CD4-positive, CD25-positive, alpha-beta regulatory T cell (primary cell): Measurements from ENCODE around the gene SMCHD1. TPM values are rescaled to one million over a fixed set of nuclear protein-coding genes. Genes with fewer than 3 reads are reported as not detected.
A peak's percentile ranks its signal among the peaks of the same experiment; 100 is the strongest.
"Not testable (repeated sequence)": the region's sequence is repeated elsewhere in the genome, so short reads cannot be mapped to it uniquely, and the experiment has no call there.

Experiments used
- ATAC-seq, 2 donors: fragments of 150-1000 bp; cut with Tn5 transposase; one replicate each; pipeline ENCODE4 v1.10.0; 2021; ENCODE audit warnings: low read depth in 2 of 2, moderate number of reproducible peaks in 2 of 2, moderate library complexity in 1 of 2
- DNase-seq, 3 donors: peaks; one replicate each; pipeline versions ENCODE4 v3.0.0 to v3.0.0-alpha.2; 2012 to 2022; ENCODE audit warnings: mixed read lengths in 1 of 3
- H3K27ac ChIP-seq: one replicate; pipeline ENCODE4 v1.7.0; 2013; ENCODE audit warnings: mild to moderate bottlenecking, low read length; ENCODE audit not compliant: insufficient read depth, poor library complexity, severe bottlenecking
- H3K27me3 ChIP-seq: one replicate; pipeline ENCODE4 v1.7.0; 2013; ENCODE audit warnings: low read length; ENCODE audit not compliant: control insufficient read depth, insufficient read depth
- H3K36me3 ChIP-seq: one replicate; pipeline ENCODE4 v1.7.0; 2013; ENCODE audit warnings: mild to moderate bottlenecking, low read length, moderate library complexity; ENCODE audit not compliant: control insufficient read depth, insufficient read depth
- H3K4me1 ChIP-seq: 2 replicates; pipeline ENCODE4 v1.7.0; 2013; ENCODE audit warnings: mild to moderate bottlenecking, low read length; ENCODE audit not compliant: insufficient read depth, control insufficient read depth, poor library complexity, severe bottlenecking
- H3K4me3 ChIP-seq: one replicate; pipeline ENCODE4 v1.7.0; 2013; ENCODE audit warnings: low read depth, mild to moderate bottlenecking, low read length, moderate library complexity
- H3K9me3 ChIP-seq, 2 experiments: 1 replicate in 1 of 2; 2 replicates in 1 of 2; pipeline ENCODE4 v1.7.0; 2013; ENCODE audit warnings: low read length in 2 of 2, mild to moderate bottlenecking in 1 of 2, moderate library complexity in 1 of 2; ENCODE audit not compliant: control insufficient read depth in 2 of 2
- H3K27ac Mint-ChIP-seq, 3 donors: one replicate each; pipeline ENCODE4 v1.8.0; 2020 to 2022; ENCODE audit warnings: mild to moderate bottlenecking in 3 of 3, mixed read lengths in 3 of 3, moderate library complexity in 2 of 3
- H3K27me3 Mint-ChIP-seq: one replicate; pipeline ENCODE4 v1.8.0; 2022; ENCODE audit warnings: mild to moderate bottlenecking, mixed read lengths
- H3K36me3 Mint-ChIP-seq: one replicate; pipeline ENCODE4 v1.8.0; 2020; ENCODE audit warnings: mixed read lengths
- H3K4me1 Mint-ChIP-seq, 4 donors: one replicate each; pipeline ENCODE4 v1.8.0; 2020 to 2022; ENCODE audit warnings: mixed read lengths in 4 of 4, mild to moderate bottlenecking in 1 of 4
- H3K4me3 Mint-ChIP-seq, 4 donors: one replicate each; pipeline ENCODE4 v1.8.0; 2020 to 2022; ENCODE audit warnings: mild to moderate bottlenecking in 4 of 4, mixed read lengths in 4 of 4, moderate library complexity in 3 of 4
- H3K9me3 Mint-ChIP-seq, 7 donors: one replicate each; pipeline ENCODE4 v1.8.0; 2020 to 2022; ENCODE audit warnings: mixed read lengths in 7 of 7, mild to moderate bottlenecking in 3 of 7, moderate library complexity in 2 of 7
- polyA plus RNA-seq, 4 donors: library from polyadenylated mRNA; unstranded; fragments of 300-500 nt; fragmentation: Illumina TruSeq; gene quantifications; one replicate each; pipeline ENCODE4 v1.2.3, GENCODE V29; 2021
- total RNA-seq: library from RNA; stranded (reverse); gene quantifications from one replicate; pipeline ENCODE4 v1.2.3, GENCODE V29; 2022

The SMCHD1 gene
- total and polyA plus RNA-seq, 5 donors from 2014 or later, result 59.1 to 671 (median 66.2) TPM

- Histone ChIP-seq H3K36me3 (peaks cover 97% of the 10 kb centered on the region), H3K4me1 (peaks cover 4% of the 10 kb centered on the region), H3K4me3 (no peak overlapping the region), H3K27ac (no peak overlapping the region), H3K27me3 (no peaks in the 10 kb centered on the region), H3K9me3 (no peaks in the 10 kb centered on the region)
- DNase-seq (no peak), ATAC-seq (no peak)
- H3K27ac Mint-ChIP-seq, result peak overlapping the region; percentile 39 to 79 (median 64)
- no peaks in the 10 kb centered on the region for H3K9me3 Mint-ChIP-seq
- H3K4me3 Mint-ChIP-seq, result peak overlapping the region in 1 of 4 donors; percentile 54
- peaks cover 74% of the 10 kb centered on the region for H3K36me3 Mint-ChIP-seq
- peaks cover 34 to 77% (median 56%) of the 10 kb centered on the region in 4 donors for H3K4me1 Mint-ChIP-seq
- no peaks in the 10 kb centered on the region for H3K27me3 Mint-ChIP-seq
These were observed 61.1 kb downstream of the SMCHD1 start for GRCh38 chr18:2716394-2717326.

- H3K9me3 Mint-ChIP-seq, result no peaks in the 10 kb centered on the region
- no peak overlapping the region for H3K27ac ChIP-seq
- no peak overlapping the region for H3K4me3 Mint-ChIP-seq
- ATAC-seq, result no peak
- peaks cover 72% of the 10 kb centered on the region for H3K36me3 Mint-ChIP-seq
- no peaks in the 10 kb centered on the region for H3K27me3 ChIP-seq
- H3K27me3 Mint-ChIP-seq, result no peaks in the 10 kb centered on the region
- DNase-seq, result no peak
- H3K36me3 ChIP-seq, result peaks cover 97% of the 10 kb centered on the region
- no peaks in the 10 kb centered on the region for H3K9me3 ChIP-seq
- peaks cover 4% of the 10 kb centered on the region for H3K4me1 ChIP-seq
- H3K4me1 Mint-ChIP-seq, result peaks cover 29 to 78% (median 54%) of the 10 kb centered on the region in 4 donors
- H3K27ac Mint-ChIP-seq, result peak overlapping the region in 1 of 3 donors; percentile 37
- H3K4me3 ChIP-seq, result no peak overlapping the region
These were observed 61.9 kb downstream of the SMCHD1 start for GRCh38 chr18:2717407-2717806.

- peak overlapping the region in 1 of 3 donors; percentile 31 for H3K27ac Mint-ChIP-seq
- DNase-seq (no peak), ATAC-seq (no peak)
- H3K4me3 Mint-ChIP-seq, result no peak overlapping the region
- peaks cover 28 to 77% (median 53%) of the 10 kb centered on the region in 4 donors for H3K4me1 Mint-ChIP-seq
- Histone ChIP-seq H3K9me3 (no peaks in the 10 kb centered on the region), H3K27me3 (no peaks in the 10 kb centered on the region), H3K4me3 (no peak overlapping the region), H3K27ac (no peak overlapping the region), H3K36me3 (peaks cover 98% of the 10 kb centered on the region), H3K4me1 (peaks cover under 1% of the 10 kb centered on the region)
- no peaks in the 10 kb centered on the region for H3K27me3 Mint-ChIP-seq
- H3K9me3 Mint-ChIP-seq, result no peaks in the 10 kb centered on the region
- H3K36me3 Mint-ChIP-seq, result peaks cover 72% of the 10 kb centered on the region
These were observed 63.5 kb downstream of the SMCHD1 start for GRCh38 chr18:2719040-2719439.

GRCh38 chr18:2723207-2723606 is 67.7 kb downstream of the SMCHD1 start:
- no peaks in the 10 kb centered on the region for H3K9me3 Mint-ChIP-seq

GRCh38 chr18:2729757-2730156 is 74.2 kb downstream of the SMCHD1 start:
- H3K36me3 ChIP-seq, result peaks cover 99% of the 10 kb centered on the region
- H3K9me3 Mint-ChIP-seq, result peaks cover 0 to 2% (median 0%) of the 10 kb centered on the region in 7 donors
- no peak overlapping the region for H3K27ac ChIP-seq
- H3K27me3 Mint-ChIP-seq, result no peaks in the 10 kb centered on the region
- H3K4me3 Mint-ChIP-seq, result no peak overlapping the region
- peaks cover 56% of the 10 kb centered on the region for H3K36me3 Mint-ChIP-seq
- H3K4me1 ChIP-seq, result no peaks in the 10 kb centered on the region
- DNase-seq (no peak), ATAC-seq (no peak)
- H3K4me3 ChIP-seq, result no peak overlapping the region
- peaks cover 19 to 33% (median 27%) of the 10 kb centered on the region in 4 donors for H3K4me1 Mint-ChIP-seq
- H3K27ac Mint-ChIP-seq, result no peak overlapping the region
- no peaks in the 10 kb centered on the region for H3K27me3 ChIP-seq
- H3K9me3 ChIP-seq, result no peaks in the 10 kb centered on the region

More at GRCh38 chr18:2723207-2723606, 67.7 kb downstream of the SMCHD1 start:
- Histone ChIP-seq H3K4me3 (no peak overlapping the region), H3K9me3 (no peaks in the 10 kb centered on the region), H3K27ac (no peak overlapping the region), H3K36me3 (peaks cover 99% of the 10 kb centered on the region), H3K27me3 (no peaks in the 10 kb centered on the region), H3K4me1 (no peaks in the 10 kb centered on the region)
- peaks cover 34 to 67% (median 49%) of the 10 kb centered on the region in 4 donors for H3K4me1 Mint-ChIP-seq
- H3K27me3 Mint-ChIP-seq, result no peaks in the 10 kb centered on the region
- peaks cover 64% of the 10 kb centered on the region for H3K36me3 Mint-ChIP-seq
- no peak for DNase-seq
- H3K27ac Mint-ChIP-seq, result peak overlapping the region; percentile 20 to 54 (median 40)
- H3K4me3 Mint-ChIP-seq, result peak overlapping the region in 1 of 4 donors; percentile 77
- ATAC-seq, result no peak

GRCh38 chr18:2736823-2737222 is 81.3 kb downstream of the SMCHD1 start:
- ATAC-seq (no peak), DNase-seq (no peak)
- peaks cover 100% of the 10 kb centered on the region for H3K36me3 ChIP-seq
- no peak overlapping the region for H3K4me3 ChIP-seq
- Mint-ChIP-seq H3K9me3 (peaks cover 0 to 6% (median 3%) of the 10 kb centered on the region in 7 donors), H3K27ac (peak overlapping the region in 1 of 3 donors; percentile 56), H3K36me3 (peaks cover 80% of the 10 kb centered on the region), H3K4me1 (peaks cover 18 to 37% (median 25%) of the 10 kb centered on the region in 4 donors), H3K27me3 (no peaks in the 10 kb centered on the region), H3K4me3 (no peak overlapping the region)
- no peaks in the 10 kb centered on the region for H3K4me1 ChIP-seq
- no peaks in the 10 kb centered on the region for H3K9me3 ChIP-seq
- H3K27ac ChIP-seq, result no peak overlapping the region
- H3K27me3 ChIP-seq, result no peaks in the 10 kb centered on the region

- peaks cover 100% of the 10 kb centered on the region for H3K36me3 ChIP-seq
- H3K27me3 Mint-ChIP-seq, H3K9me3 ChIP-seq, H3K9me3 Mint-ChIP-seq, H3K4me3 ChIP-seq, H3K27ac Mint-ChIP-seq, DNase-seq, ATAC-seq, H3K27me3 ChIP-seq, H3K27ac ChIP-seq, H3K4me1 ChIP-seq: not testable (repeated sequence)
- H3K4me3 Mint-ChIP-seq, result peak overlapping the region in 1 of 4 donors; percentile 55
- peaks cover 78% of the 10 kb centered on the region for H3K36me3 Mint-ChIP-seq
- peaks cover 11 to 42% (median 29%) of the 10 kb centered on the region in 4 donors for H3K4me1 Mint-ChIP-seq
These were observed 84.6 kb downstream of the SMCHD1 start for GRCh38 chr18:2740082-2740481.
